HepG2 (cell line): ENCODE results near the gene CHPF. TPM values are rescaled to one million over a fixed set of nuclear protein-coding genes. Genes with fewer than 3 reads are reported as not detected.

Experiments
- ATAC-seq: fragments of 200-7000 bp; cut with Tn5 transposase; 3 replicates; pipeline ENCODE4 v1.9.1; 2020; ENCODE audit warnings: mild to moderate bottlenecking, moderate library complexity
- BruUV-seq: library from RNA; stranded (reverse); fragments of 400-500 nt; replicated peaks from 2 replicates; lab custom pipeline; 2021; lab: Mats Ljungman, UMichigan
- CTCF ChIA-PET: fragments of 300-600 bp; formaldehyde crosslinking; extraction: SDS; loops from one replicate; lab custom pipeline; 2021; ENCODE audit warnings: low total read pairs, inconsistent platforms, low intra/inter-chr PET ratio; lab: Yijun Ruan, JAX
- POLR2A ChIA-PET: fragments of 350-600 bp; sonication (Branson Sonifier 250); formaldehyde crosslinking; loops from one replicate; lab custom pipeline; 2020; ENCODE audit warnings: antibody characterized with exemption, inconsistent platforms; lab: Yijun Ruan, JAX
- DNase-seq: peaks from one replicate; pipeline ENCODE4 v3.0.0-alpha.2; 2015; ENCODE audit warnings: low spot score
- FAIRE-seq: peaks from 3 replicates; lab custom pipeline; 2011; peaks lifted over from hg19 to GRCh38; lab: Jason Lieb, UNC
- H2AFZ ChIP-seq: one replicate; pipeline ENCODE4 v1.6.1; 2011; ENCODE audit warnings: low read length, inconsistent platforms
- H3K27ac ChIP-seq: fragments of 300-600 bp; 3 replicates; pipeline ENCODE4 v1.8.0; 2011; ENCODE audit warnings: mixed run types, mild to moderate bottlenecking, mixed read lengths, low read length, inconsistent platforms; ENCODE audit not compliant: insufficient read depth; ENCODE audit errors: extremely low read length
- H3K27me3 ChIP-seq, 2 experiments: fragments of 200-600 bp in 1 of 2; 2 replicates in 1 of 2; 3 replicates in 1 of 2; pipeline versions ENCODE4 v1.6.0 to v1.8.0; 2011; ENCODE audit warnings: low read length in 2 of 2, mild to moderate bottlenecking in 2 of 2, moderate library complexity in 2 of 2, inconsistent platforms in 1 of 2; ENCODE audit not compliant: insufficient read depth in 2 of 2, control insufficient read depth in 1 of 2
- H3K36me3 ChIP-seq, 2 experiments: fragments of 200-600 bp in 1 of 2; replicated peaks in 1 of 2; 2 replicates in 1 of 2; 3 replicates in 1 of 2; pipeline versions ENCODE4 v1.5.1 to v1.8.0; 2011; ENCODE audit warnings: low read length in 2 of 2, inconsistent platforms in 1 of 2; ENCODE audit not compliant: insufficient read depth in 2 of 2, control insufficient read depth in 1 of 2
- H3K4me1 ChIP-seq: 2 replicates; pipeline ENCODE4 v1.5.1; 2012; ENCODE audit warnings: low read length, inconsistent platforms; ENCODE audit not compliant: insufficient read depth
- H3K4me2 ChIP-seq: 2 replicates; pipeline ENCODE4 v1.6.0; 2011; ENCODE audit warnings: low read depth, low read length, inconsistent platforms
- H3K4me3 ChIP-seq, 3 experiments: fragments of 200-600 bp in 1 of 3; sonication (generic), shearing (Covaris generic) in 1 of 3; replicated peaks in 1 of 3; 2 replicates each; pipeline ENCODE4 v1.5.1; 2011 to 2016; ENCODE audit warnings: low read length in 3 of 3, inconsistent platforms in 2 of 3, low read depth in 2 of 3, mild to moderate bottlenecking in 2 of 3, control low read depth in 1 of 3, mixed read lengths in 1 of 3; ENCODE audit not compliant: insufficient read depth in 1 of 3
- H3K79me2 ChIP-seq: one replicate; pipeline ENCODE4 v1.6.1; 2011; ENCODE audit warnings: low read length, inconsistent platforms; ENCODE audit not compliant: insufficient read depth
- H3K9ac ChIP-seq: 2 replicates; pipeline ENCODE4 v1.6.0; 2011; ENCODE audit warnings: mild to moderate bottlenecking, low read depth, low read length, inconsistent platforms; ENCODE audit not compliant: insufficient read depth
- H3K9me3 ChIP-seq: 2 replicates; pipeline ENCODE4 v1.5.1; 2012; ENCODE audit warnings: mild to moderate bottlenecking, low read length
- H4K20me1 ChIP-seq: 2 replicates; pipeline ENCODE4 v1.6.0; 2011; ENCODE audit warnings: inconsistent platforms, mild to moderate bottlenecking, low read length, moderate library complexity; ENCODE audit not compliant: insufficient read depth
- AGO2 ChIP-seq: fragments of 200-400 bp; formaldehyde crosslinking; optimal IDR thresholded peaks from 2 replicates; pipeline ENCODE3; 2017; ENCODE audit warnings: mild to moderate bottlenecking, low read depth, low read length, moderate library complexity
- NCOA5 ChIP-seq: sonication (generic); formaldehyde crosslinking; IDR thresholded peaks from 2 replicates; pipeline ENCODE4 v1.4.0; 2020; ENCODE audit warnings: missing genetic modification reagents
- NFATC3 ChIP-seq: sonication (generic); formaldehyde crosslinking; IDR thresholded peaks from 2 replicates; pipeline ENCODE4 v1.5.1; 2020; ENCODE audit warnings: mild to moderate bottlenecking, missing genetic modification reagents
- POLR2A ChIP-seq, 2 experiments: IDR thresholded peaks; 2 replicates each; pipeline ENCODE4 v1.6.1; 2011; ENCODE audit warnings: low read depth in 2 of 2, low read length in 2 of 2, mild to moderate bottlenecking in 1 of 2, moderate library complexity in 1 of 2; ENCODE audit not compliant: insufficient read depth in 1 of 2
- POLR2G ChIP-seq: fragments of 200-400 bp; formaldehyde crosslinking; IDR thresholded peaks from 2 replicates; pipeline ENCODE4 v1.6.1; 2018; ENCODE audit warnings: mild to moderate bottlenecking, low read depth, low read length, moderate library complexity
- RBFOX2 ChIP-seq: fragments of 200-400 bp; formaldehyde crosslinking; IDR thresholded peaks from 2 replicates; pipeline ENCODE4 v1.6.1; 2017; ENCODE audit warnings: low read depth, mild to moderate bottlenecking, low read length
- RBM22 ChIP-seq: fragments of 200-400 bp; formaldehyde crosslinking; optimal IDR thresholded peaks from 2 replicates; pipeline ENCODE3; 2017; ENCODE audit warnings: mild to moderate bottlenecking, low read length, moderate library complexity
- SETDB1 ChIP-seq: sonication (generic); formaldehyde crosslinking; IDR thresholded peaks from 2 replicates; pipeline ENCODE4 v1.5.1; 2020; ENCODE audit warnings: missing genetic modification reagents, mild to moderate bottlenecking, borderline replicate concordance
- ZFY ChIP-seq: sonication (generic); formaldehyde crosslinking; IDR thresholded peaks from 2 replicates; pipeline ENCODE4 v1.4.0; 2020; ENCODE audit warnings: missing genetic modification reagents
- ZNF143 ChIP-seq: sonication (generic); formaldehyde crosslinking; IDR thresholded peaks from 2 replicates; pipeline ENCODE4 v1.4.0; 2020; ENCODE audit warnings: missing genetic modification reagents
- ZNF446 ChIP-seq: sonication (generic); formaldehyde crosslinking; IDR thresholded peaks from 2 replicates; pipeline ENCODE4 v1.5.0; 2020; ENCODE audit warnings: mild to moderate bottlenecking, missing genetic modification reagents
- ZNF703 ChIP-seq: sonication (generic); formaldehyde crosslinking; IDR thresholded peaks from 2 replicates; pipeline ENCODE4 v1.5.1; 2020; ENCODE audit warnings: missing genetic modification reagents, mild to moderate bottlenecking, moderate library complexity, borderline replicate concordance
- WGBS: methylation state at CpG from one replicate; pipeline ENCODE4 v1.1.6; 2017; ENCODE audit warnings: low lambda C conversion rate; 5-methylcytosine and 5-hydroxymethylcytosine counted together
- in situ Hi-C: cut with HindIII; loops from 2 replicates; pipeline ENCODE4 v1.10.0; 2017; ENCODE audit warnings: low pct_unique_long_range_greater_than_20kb; ENCODE audit not compliant: extremely low pct_ligation_motif_present
- intact Hi-C: fragments of 100-400 bp; cut with micrococcal nuclease; formaldehyde crosslinking; loops from one replicate; pipeline ENCODE4 v1.10.0; 2022; ENCODE audit not compliant: unreplicated experiment
- polyA plus RNA-seq, 8 experiments: library from polyadenylated mRNA; depleted of rRNA in 3 of 8; stranded (reverse) in 7 of 8; unstranded in 1 of 8; fragments of >200 nt; fragmentation: Illumina TruSeq in 4 of 8; extraction: Trizol in 4 of 8; gene quantifications; 2 replicates each; pipeline versions ENCODE4 v1.2.1 to v1.2.3, GENCODE V29; 2011 to 2016; ENCODE audit warnings: low read depth in 4 of 8, missing spikeins in 1 of 8, mixed read lengths in 1 of 8; ENCODE audit not compliant: insufficient read depth in 1 of 8
- total RNA-seq, 5 experiments: library from RNA; depleted of rRNA; stranded (reverse); fragments of >200 nt; fragmentation: Illumina TruSeq; extraction: Trizol; gene quantifications; 2 replicates each; pipeline ENCODE4 v1.2.3, GENCODE V29; 2016; ENCODE audit warnings: low read depth in 1 of 5

Gene CHPF
- total and polyA plus RNA-seq, 2 of the 13 experiments (the other 11 are each of a cell fraction or from before 2014, with no cell fraction given) = 79.6 to 111 TPM

- FAIRE-seq = no peak
- no peaks in the 10 kb centered on the region for H3K27me3 ChIP-seq
- in situ Hi-C loops (loop anchor here (5.0 kb wide), 1 partner anchor 34 kb away; the partner anchor contains the start of gene STK11IP), intact Hi-C loops (loop anchor here (5.0 kb wide), 1 partner anchor 34 kb away; the partner anchor contains the start of gene STK11IP)
- H4K20me1 ChIP-seq = no peaks in the 10 kb centered on the region
- POLR2A ChIA-PET = interaction anchor here (1.6 to 4.2 kb wide), 4 partner anchors 8 to 33 kb away, joined by 6 to 45 read pairs (median 24); partner anchors contain the start of genes CHPF, INHA, OBSL1 and STK11IP
- no peak for DNase-seq
- peaks cover 20 to 39% of the 10 kb centered on the region in 2 experiments; a peak in 4 of 5 replicates for H3K36me3 ChIP-seq
- H2AFZ ChIP-seq = no peak overlapping the region
- no peak overlapping the region for H3K4me3 ChIP-seq
- no TSS peak for BruUV-seq
- H3K27ac ChIP-seq = no peak overlapping the region
- CTCF ChIA-PET = no interaction called here
- ATAC-seq = no peak
- H3K79me2 ChIP-seq = no peaks in the 10 kb centered on the region
- H3K4me1 ChIP-seq = peaks cover 46% of the 10 kb centered on the region
- WGBS = 98% methylated on average over 19 of the region's 20 CpGs
- TF ChIP-seq ZNF703 (CRISPR knock-in tag) = no peak
- TF ChIP-seq RBM22 = peak; percentile 78
- TF ChIP-seq ZNF446 (CRISPR knock-in tag) = 0 out of 2 replicates have a peak, but pooled peaks have one; percentile 42
- TF ChIP-seq ZNF143 = no peak
- peak; percentile 12; the same call in 1 of the 2 replicates for TF ChIP-seq POLR2G
- TF ChIP-seq POLR2A (IDR thresholded peaks at IDR 0.05; ENCODE audit: insufficient read depth in 1 of 2, low read depth in 2 of 2, low read length in 2 of 2) = 0 out of 4 replicates have a peak, but pooled peaks of 1 of the 2 experiments have one; percentile 20
- TF ChIP-seq NCOA5 (CRISPR knock-in tag) = no peak
- TF ChIP-seq SETDB1 (CRISPR knock-in tag) = no peak
- TF ChIP-seq RBFOX2 = peak; percentile 60
- no peak for TF ChIP-seq ZFY (CRISPR knock-in tag)
- no peak for TF ChIP-seq NFATC3 (CRISPR knock-in tag)
- TF ChIP-seq AGO2 = peak; percentile 92
- no peaks in the 10 kb centered on the region for H3K9me3 ChIP-seq
- H3K4me2 ChIP-seq = no peak overlapping the region
- H3K9ac ChIP-seq = no peak overlapping the region
Observed at GRCh38 chr2:219563271-219563928, 19.8 kb upstream of the CHPF start.
